ENCODE measurements around the gene SLC1A3.
A peak's percentile ranks its signal among the peaks of the same experiment; 100 is the strongest.

SLC1A3 gene

DNA sequence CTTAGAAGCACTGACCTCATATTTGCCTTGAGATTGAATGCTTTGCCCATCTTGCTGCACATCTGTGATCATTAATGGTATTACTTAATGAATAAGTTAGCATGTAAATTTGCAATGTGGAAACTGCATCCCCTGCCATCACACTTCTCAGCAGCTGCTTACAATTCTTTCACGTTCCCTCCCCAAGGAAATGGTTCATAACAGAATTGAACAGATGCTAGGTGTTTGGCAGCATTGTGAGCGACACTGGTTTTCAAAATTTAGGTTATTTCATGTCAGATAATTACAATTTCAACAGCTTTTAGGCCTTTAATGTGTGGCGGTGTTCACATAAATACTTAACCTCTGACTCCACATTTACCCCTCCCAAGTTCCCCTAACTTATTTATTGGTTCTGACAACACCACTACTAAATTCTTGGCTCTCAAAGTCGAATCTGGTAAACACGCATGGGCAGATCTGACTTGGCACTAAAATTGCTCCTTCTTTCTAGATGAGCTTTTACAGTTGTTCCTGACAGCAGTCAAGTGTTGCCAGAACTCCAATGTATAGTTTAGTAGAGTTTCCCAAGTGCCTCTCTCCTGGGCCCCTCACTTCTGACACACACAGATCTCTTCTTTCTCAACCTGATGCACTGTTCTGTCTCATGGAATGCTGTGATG lies 46.8 kb downstream of the SLC1A3 start:
- CTCF ChIA-PET = no interaction called here
- TF ChIP-seq, protein P1, sequence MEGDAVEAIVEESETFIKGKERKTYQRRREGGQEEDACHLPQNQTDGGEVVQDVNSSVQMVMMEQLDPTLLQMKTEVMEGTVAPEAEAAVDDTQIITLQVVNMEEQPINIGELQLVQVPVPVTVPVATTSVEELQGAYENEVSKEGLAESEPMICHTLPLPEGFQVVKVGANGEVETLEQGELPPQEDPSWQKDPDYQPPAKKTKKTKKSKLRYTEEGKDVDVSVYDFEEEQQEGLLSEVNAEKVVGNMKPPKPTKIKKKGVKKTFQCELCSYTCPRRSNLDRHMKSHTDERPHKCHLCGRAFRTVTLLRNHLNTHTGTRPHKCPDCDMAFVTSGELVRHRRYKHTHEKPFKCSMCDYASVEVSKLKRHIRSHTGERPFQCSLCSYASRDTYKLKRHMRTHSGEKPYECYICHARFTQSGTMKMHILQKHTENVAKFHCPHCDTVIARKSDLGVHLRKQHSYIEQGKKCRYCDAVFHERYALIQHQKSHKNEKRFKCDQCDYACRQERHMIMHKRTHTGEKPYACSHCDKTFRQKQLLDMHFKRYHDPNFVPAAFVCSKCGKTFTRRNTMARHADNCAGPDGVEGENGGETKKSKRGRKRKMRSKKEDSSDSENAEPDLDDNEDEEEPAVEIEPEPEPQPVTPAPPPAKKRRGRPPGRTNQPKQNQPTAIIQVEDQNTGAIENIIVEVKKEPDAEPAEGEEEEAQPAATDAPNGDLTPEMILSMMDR (conservative IDR thresholded peaks at IDR 0.05; ENCODE audit: low read depth) = no peak
- POLR2A ChIA-PET (ENCODE audit: low non-redundant PET) = interaction anchor here (0.5 kb wide), 1 partner anchor 49 kb away, joined by 4 read pairs; no protein-coding TSS in a partner anchor
- no peak for DNase-seq (ENCODE audit: low spot score)
- peak overlapping the region; percentile 65 for H3K27ac ChIP-seq

DNA sequence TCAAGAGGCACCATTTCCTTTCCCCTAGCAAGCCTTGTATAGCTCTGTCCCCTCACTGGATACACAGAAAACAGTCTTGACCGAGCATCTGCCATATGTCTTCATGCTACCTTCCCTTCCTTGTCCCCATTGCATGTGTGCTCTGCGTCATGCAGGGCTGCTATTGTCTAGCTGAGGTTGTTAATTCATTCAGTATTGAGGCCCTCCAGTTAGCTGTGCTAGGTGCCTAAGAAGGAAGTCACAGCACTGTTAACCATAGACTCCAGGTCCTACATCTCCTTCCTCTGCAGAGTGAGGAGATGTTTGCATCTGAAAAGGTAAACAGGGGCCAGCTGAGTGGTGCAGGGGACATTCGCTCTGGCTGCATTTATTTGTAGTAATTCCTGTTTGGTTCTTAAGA lies 48.2 kb downstream of the SLC1A3 start:
- TF ChIP-seq, protein P1 (conservative IDR thresholded peaks at IDR 0.05; ENCODE audit: low read depth) = no peak
- ChIA-PET POLR2A (ENCODE audit: low non-redundant PET) (no interaction called here), CTCF (interaction anchor here (0.9 kb wide), 1 partner anchor 9 kb away, joined by 5 read pairs; no protein-coding TSS in a partner anchor)
- DNase-seq (ENCODE audit: low spot score) = no peak
- no peak overlapping the region for H3K27ac ChIP-seq

DNA sequence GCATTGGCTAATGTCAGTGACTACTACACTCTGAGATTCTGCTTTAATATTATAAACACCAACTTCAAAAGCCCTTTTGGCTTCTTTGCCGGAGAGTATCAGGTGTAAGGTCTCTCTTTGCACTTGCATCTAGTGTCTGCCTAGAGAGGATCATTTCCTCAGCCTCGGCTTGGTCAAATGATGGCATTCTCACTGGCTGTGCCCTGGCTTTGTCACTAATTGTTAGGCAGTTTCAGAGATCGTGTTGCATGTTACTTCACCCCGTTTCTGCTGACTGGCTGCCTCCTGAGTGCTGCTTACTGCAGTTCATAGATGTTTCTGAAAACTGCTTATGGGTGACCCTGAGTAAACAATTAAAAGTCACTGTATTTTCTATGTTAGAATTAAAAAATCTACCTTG lies 48.8 kb downstream of the SLC1A3 start:
- ChIA-PET POLR2A (ENCODE audit: low non-redundant PET) (no interaction called here), CTCF (interaction anchor here (0.9 kb wide), 1 partner anchor 9 kb away, joined by 5 read pairs; no protein-coding TSS in a partner anchor)
- no peak overlapping the region for H3K27ac ChIP-seq
- no peak for DNase-seq (ENCODE audit: low spot score)
- TF ChIP-seq, protein P1 (conservative IDR thresholded peaks at IDR 0.05; ENCODE audit: low read depth) = no peak

DNA sequence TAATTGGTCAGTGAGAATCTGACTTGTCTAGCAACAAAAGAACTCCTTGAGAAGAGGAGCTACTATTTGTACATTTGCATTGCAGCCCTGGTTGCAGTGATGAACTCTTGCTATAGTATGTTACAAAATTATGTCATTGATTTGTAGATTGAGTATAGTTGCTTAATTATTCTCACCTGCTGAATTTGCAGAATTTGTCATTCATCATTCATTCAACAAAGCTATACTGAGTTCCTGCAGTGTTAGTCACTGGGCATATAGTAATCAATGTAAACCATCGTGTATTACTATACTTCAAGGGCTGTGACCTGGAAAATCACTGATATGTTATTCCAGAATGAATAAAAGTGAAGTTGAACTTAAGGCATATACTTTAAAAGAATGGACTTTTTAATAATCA lies 50.1 kb downstream of the SLC1A3 start:
- POLR2A ChIA-PET (ENCODE audit: low non-redundant PET) = no interaction called here
- CTCF ChIA-PET = interaction anchor here (0.6 kb wide), 1 partner anchor 247 kb away, joined by 4 read pairs; no protein-coding TSS in a partner anchor
- TF ChIP-seq, protein P1 (conservative IDR thresholded peaks at IDR 0.05; ENCODE audit: low read depth) = no peak
- DNase-seq (ENCODE audit: low spot score) = peak; percentile 54
- no peak overlapping the region for H3K27ac ChIP-seq

DNA sequence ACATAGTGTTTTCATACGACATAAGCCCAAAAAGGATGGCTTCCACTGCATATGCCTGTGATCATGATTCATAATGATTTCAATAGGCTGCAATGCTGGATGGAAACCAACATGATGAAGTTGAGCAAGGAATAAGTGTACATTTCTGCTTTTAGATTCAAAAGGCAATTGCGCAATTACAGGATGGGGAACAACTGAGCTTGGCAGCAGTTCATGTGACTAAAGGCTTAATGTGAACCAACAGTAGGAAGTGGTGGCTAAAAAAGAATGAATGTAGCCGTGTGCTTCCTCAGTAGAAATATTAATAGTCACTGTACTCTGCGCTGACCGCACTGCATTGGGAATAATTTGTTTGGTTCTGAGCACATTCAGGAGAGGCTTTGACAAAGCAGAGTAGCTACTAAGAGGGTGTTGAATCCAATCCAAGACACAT lies 51.2 kb downstream of the SLC1A3 start:
- CTCF ChIA-PET = interaction anchor here (0.6 to 1.4 kb wide), 3 partner anchors 18 to 465 kb away, joined by 3 read pairs; no protein-coding TSS in a partner anchor
- TF ChIP-seq, protein P1 (conservative IDR thresholded peaks at IDR 0.05; ENCODE audit: low read depth) = no peak
- peak; percentile 90 for DNase-seq (ENCODE audit: low spot score)
- POLR2A ChIA-PET (ENCODE audit: low non-redundant PET) = no interaction called here
- H3K27ac ChIP-seq = peak overlapping the region; percentile 81

DNA sequence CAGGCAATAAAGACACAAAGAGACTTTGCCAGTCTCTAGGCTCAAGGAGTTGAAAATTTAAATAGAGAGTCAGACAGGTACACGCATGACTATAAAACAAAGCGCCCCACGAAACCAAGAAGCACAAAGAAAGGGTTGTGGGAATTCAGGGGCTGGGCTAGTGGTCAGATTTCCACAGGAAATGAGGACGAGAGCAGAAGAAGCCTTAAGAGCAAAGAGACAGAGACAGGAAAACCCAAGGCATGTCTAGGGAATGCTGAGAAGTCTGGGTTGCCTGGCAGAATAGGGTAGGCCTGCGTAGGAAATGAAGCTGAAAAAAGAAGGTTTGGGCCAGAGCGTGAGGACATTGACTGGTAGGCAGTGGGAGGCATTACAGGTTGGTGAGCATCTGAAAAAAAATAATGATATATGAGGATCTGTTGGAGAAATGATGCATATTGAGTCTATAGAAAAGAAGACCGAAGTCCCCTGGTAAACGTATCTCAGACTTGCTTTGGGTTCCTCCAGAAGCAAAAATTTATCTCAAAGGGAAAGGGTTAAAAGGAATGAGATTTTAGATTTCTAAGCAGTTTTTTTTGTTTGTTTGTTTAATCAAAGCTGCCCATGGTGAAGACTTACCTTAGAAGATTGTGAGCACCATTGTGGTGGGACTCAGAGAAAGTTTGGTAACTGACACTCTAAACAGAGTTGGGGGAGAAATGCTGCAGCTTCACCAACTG lies 51.8 kb downstream of the SLC1A3 start:
- DNase-seq (ENCODE audit: low spot score) = peak; percentile 11
- H3K27ac ChIP-seq = peak overlapping the region; percentile 81
- TF ChIP-seq, protein P1 (conservative IDR thresholded peaks at IDR 0.05; ENCODE audit: low read depth) = no peak
- POLR2A ChIA-PET (ENCODE audit: low non-redundant PET) = interaction anchor here (0.5 kb wide), 1 partner anchor 31 kb away, joined by 6 read pairs; no protein-coding TSS in a partner anchor
- CTCF ChIA-PET = interaction anchor here (0.6 to 1.4 kb wide), 2 partner anchors 32 to 466 kb away, joined by 3 read pairs; no protein-coding TSS in a partner anchor
